K562 (cell line): ENCODE measurements around the gene MYLK3. TPM values are rescaled to one million over a fixed set of nuclear protein-coding genes. Genes with fewer than 3 reads are reported as not detected.

Experiments
- ATAC-seq: fragments of 200-7000 bp; cut with Tn5 transposase; 3 replicates; pipeline ENCODE4 v1.9.1; 2020; ENCODE audit warnings: moderate library complexity
- BruUV-seq: library from RNA; stranded (reverse); fragments of 400-500 nt; replicated peaks from 2 replicates; lab custom pipeline; 2021; lab: Mats Ljungman, UMichigan
- CTCF ChIA-PET: fragments of 300-600 bp; formaldehyde crosslinking; extraction: SDS; loops from one replicate; lab custom pipeline; 2021; ENCODE audit warnings: low intra/inter-chr PET ratio; lab: Yijun Ruan, JAX
- POLR2A ChIA-PET: fragments of 300-600, 350-650 bp; sonication (Branson Sonifier 250); formaldehyde crosslinking; extraction: SDS; loops from one replicate; lab custom pipeline; 2021; ENCODE audit warnings: antibody characterized with exemption, inconsistent platforms; lab: Yijun Ruan, JAX
- DNase-seq, 4 experiments: peaks; one replicate each; pipeline versions ENCODE4 v3.0.0 to v3.0.0-alpha.2; 2011 to 2018; ENCODE audit warnings: low spot score in 3 of 4, mixed read lengths in 3 of 4; ENCODE audit errors: extremely low read depth in 1 of 4
- FAIRE-seq: peaks from 2 replicates; lab custom pipeline; 2011; peaks lifted over from hg19 to GRCh38; lab: Jason Lieb, UNC
- H2AFZ ChIP-seq: 2 replicates; pipeline ENCODE4 v1.6.0; 2011; ENCODE audit warnings: low read depth, low read length, control low read depth, inconsistent platforms
- H3K27ac ChIP-seq: fragments of 200-600 bp; 3 replicates; pipeline ENCODE4 v1.8.0; 2011; ENCODE audit warnings: low read depth, mild to moderate bottlenecking, control low read depth, inconsistent platforms, low read length, moderate library complexity, mixed read lengths; ENCODE audit errors: extremely low read depth
- H3K27me3 ChIP-seq, 2 experiments: fragments of 300-600 bp in 1 of 2; 2 replicates in 1 of 2; 3 replicates in 1 of 2; pipeline versions ENCODE4 v1.6.0 to v1.8.0; 2011; ENCODE audit warnings: inconsistent platforms in 2 of 2, low read length in 2 of 2, mild to moderate bottlenecking in 1 of 2, mixed read lengths in 1 of 2, moderate library complexity in 1 of 2; ENCODE audit not compliant: control insufficient read depth in 2 of 2, insufficient read depth in 2 of 2
- H3K36me3 ChIP-seq: fragments of 300-600 bp; 3 replicates; pipeline ENCODE4 v1.8.0; 2011; ENCODE audit warnings: mild to moderate bottlenecking, low read length, inconsistent platforms; ENCODE audit not compliant: control insufficient read depth, insufficient read depth
- H3K4me1 ChIP-seq, 2 experiments: fragments of 200-600 bp in 1 of 2; replicated peaks in 1 of 2; 2 replicates in 1 of 2; 3 replicates in 1 of 2; pipeline versions ENCODE4 v1.5.1 to v1.8.0; 2011; ENCODE audit warnings: inconsistent platforms in 2 of 2, low read length in 2 of 2, mild to moderate bottlenecking in 1 of 2, mixed read lengths in 1 of 2, moderate library complexity in 1 of 2; ENCODE audit not compliant: control insufficient read depth in 2 of 2, insufficient read depth in 2 of 2
- H3K4me2 ChIP-seq: 2 replicates; pipeline ENCODE4 v1.6.1; 2011; ENCODE audit warnings: low read length, control low read depth, inconsistent platforms, mixed read lengths; ENCODE audit not compliant: insufficient read depth
- H3K4me3 ChIP-seq: fragments of 200-600 bp; sonication (generic), shearing (Covaris generic); 2 replicates; pipeline ENCODE4 v1.5.1; 2016; ENCODE audit warnings: control low read depth, inconsistent platforms
- H3K79me2 ChIP-seq: fragments of 200-600 bp; 3 replicates; pipeline ENCODE4 v1.8.0; 2011; ENCODE audit warnings: low read length, inconsistent platforms; ENCODE audit not compliant: control insufficient read depth, insufficient read depth
- H3K9ac ChIP-seq, 2 experiments: 2 replicates each; pipeline versions ENCODE4 v1.6.0 to v1.6.1; 2011; ENCODE audit warnings: low read depth in 2 of 2, low read length in 2 of 2, control low read depth in 1 of 2, inconsistent platforms in 1 of 2, mild to moderate bottlenecking in 1 of 2, mixed read lengths in 1 of 2; ENCODE audit not compliant: insufficient read depth in 1 of 2
- H3K9me1 ChIP-seq: one replicate; pipeline ENCODE4 v1.6.0; 2011; ENCODE audit warnings: inconsistent platforms, mild to moderate bottlenecking, low read length, moderate library complexity; ENCODE audit not compliant: control insufficient read depth, insufficient read depth
- H3K9me3 ChIP-seq: replicated peaks from 2 replicates; pipeline ENCODE4 v1.5.1; 2011; ENCODE audit warnings: low read depth, low read length, inconsistent platforms; ENCODE audit not compliant: control insufficient read depth, insufficient read depth
- H4K20me1 ChIP-seq: replicated peaks from 2 replicates; pipeline ENCODE4 v1.6.1; 2011; ENCODE audit warnings: low read length, inconsistent platforms, mixed read lengths; ENCODE audit not compliant: control insufficient read depth, insufficient read depth
- LCOR ChIP-seq: sonication (generic); formaldehyde crosslinking; IDR thresholded peaks from 2 replicates; pipeline ENCODE4 v1.8.0; 2022; ENCODE audit warnings: mild to moderate bottlenecking, missing genetic modification reagents
- MED1 ChIP-seq: sonication (generic); formaldehyde crosslinking; IDR thresholded peaks from 2 replicates; pipeline ENCODE4 v1.8.1; 2023; ENCODE audit warnings: missing genetic modification reagents, borderline replicate concordance
- MEF2D ChIP-seq: conservative IDR thresholded peaks from 2 replicates; pipeline ENCODE4 v1.6.1; 2016; ENCODE audit warnings: low read depth, missing genetic modification characterization, missing compliant biosample characterization
- NFIC ChIP-seq: fragments of 450-650 bp; IDR thresholded peaks from 2 replicates; pipeline ENCODE4 v1.6.1; 2017; ENCODE audit warnings: mild to moderate bottlenecking, inconsistent platforms
- YY1 ChIP-seq, 3 experiments: IDR thresholded peaks; 2 replicates each; pipeline ENCODE4 v1.6.1; 2011; ENCODE audit warnings: low read length in 2 of 3, mild to moderate bottlenecking in 2 of 3, moderate library complexity in 2 of 3, borderline replicate concordance in 1 of 3, control low read depth in 1 of 3, low read depth in 1 of 3; ENCODE audit not compliant: insufficient read depth in 3 of 3, insufficient replicate concordance in 2 of 3, control insufficient read depth in 1 of 3, insufficient read length in 1 of 3; ENCODE audit errors: extremely low read depth in 1 of 3
- ZFPM2 ChIP-seq: fragments of 250-450 bp; sonication (Bioruptor Pico); IDR thresholded peaks from 2 replicates; pipeline ENCODE4 v1.5.1; 2022; ENCODE audit warnings: mild to moderate bottlenecking
- WGBS: fragments of 100-300 bp; shearing (Covaris generic); methylation state at CpG from one replicate; pipeline ENCODE4 v1.1.6; 2016; ENCODE audit warnings: low coverage, mixed read lengths; ENCODE audit not compliant: insufficient coverage; ENCODE audit errors: missing lambda C conversion rate; 5-methylcytosine and 5-hydroxymethylcytosine counted together
- in situ Hi-C: fragments of 300-500 bp; cut with MboI; formaldehyde crosslinking; loops from 4 replicates; pipeline ENCODE4 v1.15.0; 2018; ENCODE audit warnings: inconsistent platforms, mixed read lengths
- intact Hi-C: fragments of 100-400 bp; cut with micrococcal nuclease; formaldehyde crosslinking; loops from 2 replicates; pipeline ENCODE4 v1.14.2; 2022
- polyA plus RNA-seq, 8 experiments: library from polyadenylated mRNA; depleted of rRNA in 4 of 8; stranded (reverse) in 5 of 8; unstranded in 3 of 8; fragments of >200 nt; fragmentation: Nextera tagmentation in 2 of 8; fragmentation: Illumina TruSeq in 1 of 8; extraction: Ambion mirVana in 2 of 8; extraction: Trizol in 1 of 8; gene quantifications; 2 replicates each; pipeline versions ENCODE4 v1.2.1 to v1.2.3, GENCODE V29; 2011 to 2014; ENCODE audit warnings: inconsistent platforms in 1 of 8, missing spikeins in 1 of 8
- total RNA-seq, 7 experiments: library from RNA; depleted of rRNA in 6 of 7; stranded (reverse); fragments of >200 nt in 6 of 7; fragmentation: Illumina TruSeq in 2 of 7; extraction: Trizol in 2 of 7; gene quantifications; 2 replicates each; pipeline versions ENCODE4 v1.2.1 to v1.2.3, GENCODE V29; 2011 to 2021; ENCODE audit warnings: low replicate concordance in 1 of 7
- TF ChIP-seq, protein P1 (sequence below): sonication (generic); formaldehyde crosslinking; IDR thresholded peaks from 2 replicates; pipeline ENCODE4 v1.8.0; 2022; ENCODE audit warnings: mild to moderate bottlenecking, missing genetic modification reagents
- TF ChIP-seq, protein P2 (sequence below), 2 experiments: fragments of 200-800 bp in 1 of 2; sonication (Bioruptor generic) in 1 of 2; sonication (generic) in 1 of 2; formaldehyde crosslinking in 1 of 2; IDR thresholded peaks in 1 of 2; conservative IDR thresholded peaks in 1 of 2; 2 replicates each; pipeline versions ENCODE4 v1.5.0 to v1.6.1; 2016 to 2020; ENCODE audit warnings: missing compliant biosample characterization in 1 of 2, missing genetic modification characterization in 1 of 2, missing genetic modification reagents in 1 of 2
- TF ChIP-seq, protein P3 (sequence below), 2 experiments: fragments of 150-350 bp in 1 of 2; IDR thresholded peaks; 2 replicates each; pipeline ENCODE4 v1.6.1; 2012 to 2016; ENCODE audit warnings: low read depth in 2 of 2, low read length in 2 of 2, mild to moderate bottlenecking in 1 of 2, moderate library complexity in 1 of 2
- TF ChIP-seq, protein P4 (sequence below), 2 experiments: fragments of 450-650 bp in 1 of 2; sonication (generic) in 1 of 2; formaldehyde crosslinking in 1 of 2; IDR thresholded peaks in 1 of 2; conservative IDR thresholded peaks in 1 of 2; 2 replicates each; pipeline versions ENCODE4 v1.6.1 to v1.8.1; 2016 to 2023; ENCODE audit warnings: mild to moderate bottlenecking in 2 of 2, moderate library complexity in 2 of 2, inconsistent platforms in 1 of 2, missing genetic modification reagents in 1 of 2

MYLK3 gene
- total and polyA plus RNA-seq, 9 of the 15 experiments (the other 6 are each of a cell fraction or from before 2014, with no cell fraction given) = 0.69 to 10.7 (median 4.7) TPM

DNA sequence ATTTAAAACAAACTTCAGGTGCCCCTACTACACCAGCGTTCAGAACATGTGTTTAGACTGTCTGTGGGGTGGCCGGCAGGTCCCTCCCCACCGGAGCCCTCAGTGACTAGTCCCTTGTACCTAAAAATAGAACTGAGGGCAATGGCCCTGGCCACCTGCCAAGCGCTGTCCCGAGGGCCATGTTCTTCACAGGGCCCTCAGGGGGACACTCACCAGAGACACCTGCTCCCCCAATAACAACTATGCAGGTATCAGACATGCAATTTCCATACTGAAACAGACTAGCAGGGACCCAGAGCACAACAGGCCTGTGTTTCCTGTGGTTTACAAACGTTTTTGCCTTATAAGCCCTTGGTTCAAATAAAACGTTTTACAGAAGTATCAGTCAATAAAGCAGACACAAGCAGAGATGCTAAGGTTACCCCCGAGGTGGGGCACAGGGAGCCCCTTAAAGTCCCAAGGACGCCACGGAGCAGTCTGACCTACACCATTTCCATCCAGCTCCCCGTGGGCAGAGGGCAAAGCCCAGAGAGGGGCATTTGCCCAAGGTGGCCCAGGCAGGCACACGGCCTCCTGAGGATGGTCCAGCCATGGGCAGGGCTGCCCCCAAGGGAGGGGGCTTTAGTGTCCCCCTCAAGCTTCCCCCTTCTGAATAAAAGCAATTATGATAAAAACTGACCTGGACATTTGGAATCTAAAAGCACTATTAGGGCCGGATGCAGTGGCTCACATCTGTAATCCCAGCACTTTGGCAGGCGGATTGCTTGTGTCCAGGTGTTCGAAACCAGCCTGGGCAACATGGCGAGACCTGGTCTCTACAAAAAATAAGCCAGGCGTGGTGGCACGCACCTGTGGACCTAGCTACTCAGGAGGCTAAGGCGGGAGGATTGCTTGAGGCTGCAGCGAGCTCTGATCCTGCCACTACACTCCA lies 896 bp upstream of the MYLK3 start:
- H3K9me3 ChIP-seq = no peaks in the 10 kb centered on the region
- peak overlapping the region; percentile 32 to 87; a peak in 3 of 4 replicates for H3K9ac ChIP-seq
- 54% methylated on average over 19 of the region's 20 CpGs for WGBS
- H3K79me2 ChIP-seq = peaks cover 24% of the 10 kb centered on the region
- peak overlapping the region; percentile 40; the same call in 2 of the 3 replicates for H3K27ac ChIP-seq
- ATAC-seq (peak; percentile 68), DNase-seq (peak in 2 of 4 experiments; percentile 53 to 75), FAIRE-seq (peak; percentile 87)
- H3K4me3 ChIP-seq = no peak overlapping the region
- H3K27me3 ChIP-seq = no peaks in the 10 kb centered on the region
- peak overlapping the region; percentile 73 for H3K4me2 ChIP-seq
- CTCF ChIA-PET = no interaction called here
- H2AFZ ChIP-seq = peak overlapping the region; percentile 91
- in situ Hi-C loops (no loop called here), intact Hi-C loops (loop anchor here (1.0 kb wide), 1 partner anchor 60 kb away; the partner anchor contains the start of genes ORC6 and VPS35)
- H4K20me1 ChIP-seq = no peaks in the 10 kb centered on the region
- H3K9me1 ChIP-seq = no peaks in the 10 kb centered on the region
- H3K36me3 ChIP-seq = no peaks in the 10 kb centered on the region
- POLR2A ChIA-PET = no interaction called here
- peaks cover 24 to 32% of the 10 kb centered on the region in 2 experiments for H3K4me1 ChIP-seq
- BruUV-seq = no TSS peak
- no peak for TF ChIP-seq MED1 (CRISPR knock-in tag)
- no peak for TF ChIP-seq ZFPM2 (CRISPR knock-in tag)
- TF ChIP-seq, protein P1, sequence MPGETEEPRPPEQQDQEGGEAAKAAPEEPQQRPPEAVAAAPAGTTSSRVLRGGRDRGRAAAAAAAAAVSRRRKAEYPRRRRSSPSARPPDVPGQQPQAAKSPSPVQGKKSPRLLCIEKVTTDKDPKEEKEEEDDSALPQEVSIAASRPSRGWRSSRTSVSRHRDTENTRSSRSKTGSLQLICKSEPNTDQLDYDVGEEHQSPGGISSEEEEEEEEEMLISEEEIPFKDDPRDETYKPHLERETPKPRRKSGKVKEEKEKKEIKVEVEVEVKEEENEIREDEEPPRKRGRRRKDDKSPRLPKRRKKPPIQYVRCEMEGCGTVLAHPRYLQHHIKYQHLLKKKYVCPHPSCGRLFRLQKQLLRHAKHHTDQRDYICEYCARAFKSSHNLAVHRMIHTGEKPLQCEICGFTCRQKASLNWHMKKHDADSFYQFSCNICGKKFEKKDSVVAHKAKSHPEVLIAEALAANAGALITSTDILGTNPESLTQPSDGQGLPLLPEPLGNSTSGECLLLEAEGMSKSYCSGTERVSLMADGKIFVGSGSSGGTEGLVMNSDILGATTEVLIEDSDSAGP = no peak
- TF ChIP-seq, protein P2, sequence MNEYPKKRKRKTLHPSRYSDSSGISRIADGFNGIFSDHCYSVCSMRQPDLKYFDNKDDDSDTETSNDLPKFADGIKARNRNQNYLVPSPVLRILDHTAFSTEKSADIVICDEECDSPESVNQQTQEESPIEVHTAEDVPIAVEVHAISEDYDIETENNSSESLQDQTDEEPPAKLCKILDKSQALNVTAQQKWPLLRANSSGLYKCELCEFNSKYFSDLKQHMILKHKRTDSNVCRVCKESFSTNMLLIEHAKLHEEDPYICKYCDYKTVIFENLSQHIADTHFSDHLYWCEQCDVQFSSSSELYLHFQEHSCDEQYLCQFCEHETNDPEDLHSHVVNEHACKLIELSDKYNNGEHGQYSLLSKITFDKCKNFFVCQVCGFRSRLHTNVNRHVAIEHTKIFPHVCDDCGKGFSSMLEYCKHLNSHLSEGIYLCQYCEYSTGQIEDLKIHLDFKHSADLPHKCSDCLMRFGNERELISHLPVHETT (CRISPR knock-in tag; conservative IDR thresholded peaks at IDR 0.05 in 1 of 2, IDR thresholded peaks at IDR 0.05 in 1 of 2) = no peak
- TF ChIP-seq, protein P3, sequence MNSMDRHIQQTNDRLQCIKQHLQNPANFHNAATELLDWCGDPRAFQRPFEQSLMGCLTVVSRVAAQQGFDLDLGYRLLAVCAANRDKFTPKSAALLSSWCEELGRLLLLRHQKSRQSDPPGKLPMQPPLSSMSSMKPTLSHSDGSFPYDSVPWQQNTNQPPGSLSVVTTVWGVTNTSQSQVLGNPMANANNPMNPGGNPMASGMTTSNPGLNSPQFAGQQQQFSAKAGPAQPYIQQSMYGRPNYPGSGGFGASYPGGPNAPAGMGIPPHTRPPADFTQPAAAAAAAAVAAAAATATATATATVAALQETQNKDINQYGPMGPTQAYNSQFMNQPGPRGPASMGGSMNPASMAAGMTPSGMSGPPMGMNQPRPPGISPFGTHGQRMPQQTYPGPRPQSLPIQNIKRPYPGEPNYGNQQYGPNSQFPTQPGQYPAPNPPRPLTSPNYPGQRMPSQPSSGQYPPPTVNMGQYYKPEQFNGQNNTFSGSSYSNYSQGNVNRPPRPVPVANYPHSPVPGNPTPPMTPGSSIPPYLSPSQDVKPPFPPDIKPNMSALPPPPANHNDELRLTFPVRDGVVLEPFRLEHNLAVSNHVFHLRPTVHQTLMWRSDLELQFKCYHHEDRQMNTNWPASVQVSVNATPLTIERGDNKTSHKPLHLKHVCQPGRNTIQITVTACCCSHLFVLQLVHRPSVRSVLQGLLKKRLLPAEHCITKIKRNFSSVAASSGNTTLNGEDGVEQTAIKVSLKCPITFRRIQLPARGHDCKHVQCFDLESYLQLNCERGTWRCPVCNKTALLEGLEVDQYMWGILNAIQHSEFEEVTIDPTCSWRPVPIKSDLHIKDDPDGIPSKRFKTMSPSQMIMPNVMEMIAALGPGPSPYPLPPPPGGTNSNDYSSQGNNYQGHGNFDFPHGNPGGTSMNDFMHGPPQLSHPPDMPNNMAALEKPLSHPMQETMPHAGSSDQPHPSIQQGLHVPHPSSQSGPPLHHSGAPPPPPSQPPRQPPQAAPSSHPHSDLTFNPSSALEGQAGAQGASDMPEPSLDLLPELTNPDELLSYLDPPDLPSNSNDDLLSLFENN (IDR thresholded peaks at IDR 0.05; ENCODE audit: low read depth in 2 of 2, low read length in 2 of 2) = no peak
- TF ChIP-seq YY1 (IDR thresholded peaks at IDR 0.05; ENCODE audit: borderline replicate concordance in 1 of 3, control insufficient read depth in 1 of 3, extremely low read depth in 1 of 3, insufficient read depth in 3 of 3, insufficient read length in 1 of 3, insufficient replicate concordance in 2 of 3, low read depth in 1 of 3, low read length in 2 of 3) = peak in 1 of 3 experiments; percentile 38
- TF ChIP-seq, protein P4, sequence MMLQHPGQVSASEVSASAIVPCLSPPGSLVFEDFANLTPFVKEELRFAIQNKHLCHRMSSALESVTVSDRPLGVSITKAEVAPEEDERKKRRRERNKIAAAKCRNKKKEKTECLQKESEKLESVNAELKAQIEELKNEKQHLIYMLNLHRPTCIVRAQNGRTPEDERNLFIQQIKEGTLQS (IDR thresholded peaks at IDR 0.05) = 0 out of 2 replicates have a peak, but pooled peaks have one; percentile 27
- TF ChIP-seq, protein P4 (CRISPR knock-in tag; conservative IDR thresholded peaks at IDR 0.05) = no peak
- peak; percentile 90 for TF ChIP-seq MEF2D (tag)
- TF ChIP-seq LCOR (CRISPR knock-in tag) = no peak
- peak; percentile 95 for TF ChIP-seq NFIC
